HEK293T (cell line): Measurements from ENCODE around the gene GRM4.
A peak's percentile ranks its signal among the peaks of the same experiment; 100 is the strongest.

Experiments used
- CTCF ChIA-PET: fragments of 350-600 bp; formaldehyde crosslinking; extraction: SDS; loops from one replicate; lab custom pipeline; 2021; ENCODE audit warnings: antibody characterized with exemption, inconsistent platforms; lab: Yijun Ruan, JAX
- POLR2A ChIA-PET: fragments of 350-600 bp; formaldehyde crosslinking; extraction: SDS; loops from one replicate; lab custom pipeline; 2020; ENCODE audit warnings: antibody characterized with exemption, inconsistent platforms; lab: Yijun Ruan, JAX
- DNase-seq: peaks from one replicate; pipeline ENCODE4 v3.0.0; 2012; ENCODE audit warnings: mixed read lengths; ENCODE audit errors: extremely low spot score
- ARNT ChIP-seq: fragments of 450-650 bp; IDR thresholded peaks from 2 replicates; pipeline ENCODE4 v1.6.1; 2017; ENCODE audit warnings: mild to moderate bottlenecking
- BHLHE40 ChIP-seq: fragments of 450-650 bp; IDR thresholded peaks from 2 replicates; pipeline ENCODE4 v1.6.1; 2016; ENCODE audit warnings: mild to moderate bottlenecking, moderate library complexity, borderline replicate concordance
- CTBP1 ChIP-seq: fragments of 450-650 bp; IDR thresholded peaks from 2 replicates; pipeline ENCODE4 v1.6.1; 2016; ENCODE audit warnings: borderline replicate concordance
- ELF4 ChIP-seq: fragments of 450-650 bp; IDR thresholded peaks from 2 replicates; pipeline ENCODE4 v1.6.1; 2017; ENCODE audit warnings: antibody characterized with exemption
- FOXA1 ChIP-seq: fragments of 450-650 bp; IDR thresholded peaks from 2 replicates; pipeline ENCODE4 v1.6.1; 2016; ENCODE audit warnings: mild to moderate bottlenecking
- FOXK2 ChIP-seq: fragments of 450-650 bp; IDR thresholded peaks from 2 replicates; pipeline ENCODE4 v1.6.1; 2016; ENCODE audit warnings: mild to moderate bottlenecking
- FOXM1 ChIP-seq: fragments of 450-650 bp; IDR thresholded peaks from 2 replicates; pipeline ENCODE4 v1.6.1; 2017; ENCODE audit warnings: mild to moderate bottlenecking, borderline replicate concordance
- HDGF ChIP-seq: fragments of 450-650 bp; IDR thresholded peaks from 2 replicates; pipeline ENCODE4 v1.6.1; 2017; ENCODE audit warnings: antibody characterized with exemption, borderline replicate concordance
- L3MBTL2 ChIP-seq: fragments of 450-650 bp; conservative IDR thresholded peaks from 2 replicates; pipeline ENCODE4 v1.6.1; 2016; ENCODE audit warnings: mild to moderate bottlenecking
- LEF1 ChIP-seq: fragments of 450-650 bp; IDR thresholded peaks from 2 replicates; pipeline ENCODE4 v1.6.1; 2017; ENCODE audit warnings: mild to moderate bottlenecking, borderline replicate concordance
- NFRKB ChIP-seq: fragments of 450-650 bp; IDR thresholded peaks from 2 replicates; pipeline ENCODE4 v1.6.1; 2016; ENCODE audit warnings: mild to moderate bottlenecking, moderate library complexity
- SP1 ChIP-seq: fragments of 450-650 bp; IDR thresholded peaks from 2 replicates; pipeline ENCODE4 v1.6.1; 2017
- SUZ12 ChIP-seq: fragments of 450-650 bp; IDR thresholded peaks from 2 replicates; pipeline ENCODE4 v1.6.1; 2016; ENCODE audit warnings: mild to moderate bottlenecking
- TARDBP ChIP-seq: fragments of 450-650 bp; IDR thresholded peaks from 2 replicates; pipeline ENCODE4 v1.6.1; 2016
- ZNF384 ChIP-seq: fragments of 450-650 bp; IDR thresholded peaks from 2 replicates; pipeline ENCODE4 v1.6.1; 2016
- TF ChIP-seq, protein P1 (sequence below): fragments of 450-650 bp; IDR thresholded peaks from 2 replicates; pipeline ENCODE4 v1.6.1; 2016

Gene GRM4

DNA sequence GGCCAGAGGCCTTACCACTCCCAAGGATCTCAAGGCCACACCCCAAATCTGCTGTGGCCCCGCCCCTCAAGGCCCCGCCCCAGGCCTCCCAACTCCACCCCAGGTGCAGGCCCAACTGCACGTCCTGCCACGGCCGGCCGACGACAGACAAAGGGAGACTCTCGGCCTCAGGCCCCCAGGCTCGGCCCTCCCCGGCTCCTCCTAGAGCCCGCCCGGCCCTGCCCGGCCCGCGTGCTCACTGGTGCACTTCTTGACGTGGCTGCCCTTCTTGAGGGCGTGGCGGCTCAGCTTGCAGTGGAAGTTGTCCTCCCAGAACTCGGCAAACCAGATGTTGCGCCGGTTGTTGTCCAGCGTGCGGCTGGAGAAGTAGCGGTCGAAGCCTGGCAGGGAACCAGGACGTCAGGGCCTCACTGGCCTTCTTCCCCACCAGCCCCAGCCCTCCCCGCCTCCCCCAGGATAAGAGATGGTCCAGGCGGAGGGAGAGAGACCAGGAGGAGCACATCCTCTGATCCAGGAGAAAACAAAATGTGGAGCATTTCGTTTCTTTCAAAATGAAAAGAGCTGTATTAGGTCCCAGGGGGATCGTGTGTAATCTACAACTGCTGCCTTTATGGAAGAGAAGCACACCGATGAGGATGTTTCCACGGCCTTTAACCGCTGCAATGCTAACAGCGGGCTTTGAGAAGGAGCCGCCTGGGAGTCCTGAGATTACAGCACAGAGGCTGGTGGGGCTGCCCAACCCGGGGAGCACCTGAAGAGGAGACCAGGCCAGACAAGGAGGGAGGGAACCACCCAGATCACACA is 89.4 kb downstream of the GRM4 start:
- TF ChIP-seq ARNT, result no peak
- TF ChIP-seq FOXK2, result no peak
- no peak for TF ChIP-seq NFRKB
- TF ChIP-seq, protein P1, sequence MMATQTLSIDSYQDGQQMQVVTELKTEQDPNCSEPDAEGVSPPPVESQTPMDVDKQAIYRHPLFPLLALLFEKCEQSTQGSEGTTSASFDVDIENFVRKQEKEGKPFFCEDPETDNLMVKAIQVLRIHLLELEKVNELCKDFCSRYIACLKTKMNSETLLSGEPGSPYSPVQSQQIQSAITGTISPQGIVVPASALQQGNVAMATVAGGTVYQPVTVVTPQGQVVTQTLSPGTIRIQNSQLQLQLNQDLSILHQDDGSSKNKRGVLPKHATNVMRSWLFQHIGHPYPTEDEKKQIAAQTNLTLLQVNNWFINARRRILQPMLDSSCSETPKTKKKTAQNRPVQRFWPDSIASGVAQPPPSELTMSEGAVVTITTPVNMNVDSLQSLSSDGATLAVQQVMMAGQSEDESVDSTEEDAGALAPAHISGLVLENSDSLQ, result no peak
- TF ChIP-seq SUZ12, result no peak
- ChIA-PET POLR2A (no interaction called here), CTCF (no interaction called here)
- peak; percentile 42 for DNase-seq

DNA sequence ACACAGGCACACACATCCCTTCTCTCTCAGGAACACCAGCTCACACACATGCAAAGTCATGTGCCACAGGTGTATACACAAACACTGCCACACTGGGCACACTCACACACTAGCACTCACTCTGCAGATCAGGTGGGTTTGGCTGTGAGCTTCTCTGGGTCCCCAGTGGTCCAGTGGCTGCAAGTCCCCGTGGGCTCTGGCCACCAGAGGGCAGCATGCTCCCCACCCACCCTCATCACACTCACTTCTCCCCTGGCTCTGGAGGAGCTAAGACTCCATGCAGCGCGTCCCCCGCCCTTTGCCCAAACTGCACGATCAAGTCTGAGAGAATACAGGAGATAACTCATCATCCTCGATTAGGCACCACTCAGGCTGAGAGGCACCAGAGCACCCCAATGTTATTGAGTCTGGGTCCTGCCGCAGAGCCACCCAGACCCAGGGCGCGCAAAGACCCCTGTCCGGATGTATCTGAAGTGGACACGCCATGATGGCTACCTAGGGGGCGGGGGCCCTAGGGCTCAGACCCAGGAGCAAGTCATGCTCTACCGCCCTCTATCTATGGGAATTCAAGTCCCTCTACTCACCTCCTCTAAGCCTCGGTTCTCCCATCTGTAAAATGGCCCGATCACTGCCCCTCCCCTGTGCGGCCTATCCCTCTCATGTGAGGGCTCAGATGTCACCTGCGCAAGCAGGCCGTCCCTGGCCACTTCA is 90.5 kb downstream of the GRM4 start:
- DNase-seq, result peak; percentile 85
- POLR2A ChIA-PET, result interaction anchor here (0.8 kb wide), 1 partner anchor 9 kb away, joined by 3 read pairs; no protein-coding TSS in a partner anchor
- no peak for TF ChIP-seq LEF1
- TF ChIP-seq, protein P1, result no peak
- no peak for TF ChIP-seq ELF4
- no peak for TF ChIP-seq TARDBP
- TF ChIP-seq HDGF, result no peak
- TF ChIP-seq L3MBTL2, result no peak
- CTCF ChIA-PET, result interaction anchor here (0.5 to 1.9 kb wide), 22 partner anchors 9 to 1804 kb away, joined by 3 to 31 read pairs (median 3); partner anchors contain the start of gene UQCC2

DNA sequence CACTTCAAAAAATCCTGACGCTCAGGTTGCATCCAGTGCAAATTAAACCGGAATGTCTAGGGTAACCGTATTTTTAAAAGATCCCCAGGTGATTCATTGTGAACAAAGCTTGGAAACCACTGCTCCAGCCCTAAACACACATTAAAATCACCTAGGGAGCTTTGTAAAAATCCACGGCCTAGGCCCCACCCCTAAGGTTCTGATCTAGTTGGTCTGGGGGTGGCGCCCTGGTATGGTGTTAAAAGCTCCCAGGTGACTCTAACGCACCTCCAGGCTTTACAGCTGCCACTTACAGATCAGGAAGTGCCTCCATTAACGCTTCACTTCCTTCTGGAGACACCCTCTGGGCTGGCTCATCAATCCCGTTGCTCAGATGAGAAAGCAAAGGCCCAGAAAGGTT is 92.2 kb downstream of the GRM4 start:
- POLR2A ChIA-PET, result no interaction called here

DNA sequence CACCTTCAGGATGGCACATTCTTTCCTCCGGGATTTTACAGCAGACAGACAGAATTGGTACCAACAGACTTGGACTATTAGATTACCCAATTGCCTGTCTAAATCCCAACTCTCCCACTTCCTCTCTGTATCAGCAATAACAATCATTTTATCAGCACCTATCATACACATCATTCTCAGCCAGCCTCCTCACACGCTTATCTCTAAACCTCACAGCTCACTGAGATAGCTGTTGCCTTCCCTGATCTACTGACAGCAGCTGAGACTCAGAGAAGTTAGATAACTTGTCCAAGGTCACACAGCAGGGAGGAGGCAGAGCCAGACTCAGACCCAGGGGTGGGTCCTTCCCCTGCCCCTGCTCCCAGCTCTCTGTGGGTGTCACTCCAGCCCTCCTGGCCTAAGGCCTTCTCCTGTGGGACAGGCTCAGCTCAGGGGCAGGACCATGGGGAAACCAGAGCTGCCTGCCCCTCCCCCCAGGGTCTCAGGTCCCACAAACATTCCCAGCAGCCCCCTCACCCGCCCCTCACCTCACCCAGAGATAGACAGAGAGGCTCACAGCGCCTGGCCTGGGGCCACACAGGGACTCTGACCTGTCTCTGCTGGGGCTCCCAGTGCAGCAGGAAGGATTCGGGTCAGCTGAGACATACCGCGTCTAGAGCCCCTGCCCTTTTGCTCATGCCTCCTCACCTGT is 92.8 kb downstream of the GRM4 start:
- no peak for TF ChIP-seq L3MBTL2
- TF ChIP-seq ELF4, result no peak
- no peak for TF ChIP-seq TARDBP
- TF ChIP-seq ARNT, result no peak
- TF ChIP-seq FOXA1, result no peak
- ChIA-PET POLR2A (no interaction called here), CTCF (interaction anchor here (0.9 to 1.3 kb wide), 4 partner anchors 8 to 282 kb away, joined by 3 to 5 read pairs (median 4); no protein-coding TSS in a partner anchor)
- no peak for DNase-seq

More for the DNA sequence above, 92.2 kb downstream of the GRM4 start:
- CTCF ChIA-PET, result interaction anchor here (0.6 to 1.9 kb wide), 7 partner anchors 7 to 282 kb away, joined by 3 to 5 read pairs (median 3); no protein-coding TSS in a partner anchor
- TF ChIP-seq TARDBP, result no peak
- TF ChIP-seq NFRKB, result no peak
- no peak for TF ChIP-seq L3MBTL2
- TF ChIP-seq ZNF384, result no peak
- no peak for TF ChIP-seq LEF1
- no peak for TF ChIP-seq ELF4
- TF ChIP-seq, protein P1, result no peak
- no peak for TF ChIP-seq SP1
- no peak for TF ChIP-seq HDGF
- TF ChIP-seq FOXA1, result no peak
- TF ChIP-seq FOXM1, result no peak
- no peak for TF ChIP-seq ARNT
- no peak for TF ChIP-seq FOXK2
- no peak for TF ChIP-seq SUZ12
- no peak for TF ChIP-seq BHLHE40
- no peak for DNase-seq

DNA sequence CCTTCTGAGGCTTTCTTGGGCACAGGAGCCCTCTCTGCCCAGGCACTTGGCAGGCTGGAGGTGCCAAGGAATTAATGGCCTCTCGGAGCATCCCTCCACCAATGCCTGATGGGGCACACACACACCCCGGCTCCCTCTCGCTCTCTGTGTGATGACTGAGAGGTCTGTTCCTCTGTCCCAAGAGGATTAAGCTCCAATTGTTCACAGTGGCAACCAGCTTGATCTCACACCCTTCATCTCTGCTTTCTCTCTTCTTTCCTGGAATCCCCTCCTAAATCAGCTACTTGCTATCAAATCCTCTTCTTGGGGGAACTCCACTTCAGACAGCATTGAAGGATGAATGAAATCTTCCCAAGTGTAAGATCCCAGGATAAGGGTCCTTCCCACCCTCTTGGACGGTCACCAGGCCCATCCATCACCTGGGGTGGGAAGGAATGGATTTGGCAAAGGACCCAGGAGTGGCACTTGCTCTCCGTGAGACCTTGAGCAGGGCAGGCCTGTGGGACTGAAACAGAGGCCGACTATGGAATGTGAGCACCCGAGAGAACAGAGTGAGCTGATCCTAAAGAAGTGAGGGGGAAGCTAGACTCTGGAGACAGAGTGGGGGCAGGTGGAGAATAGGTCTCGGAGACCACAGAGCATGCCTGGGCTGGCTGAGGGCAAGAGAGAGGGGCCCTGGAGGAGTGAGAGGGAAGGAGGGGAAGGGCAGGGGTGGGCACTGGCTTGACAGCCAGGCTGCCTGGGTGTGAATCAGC is 93.6 kb downstream of the GRM4 start:
- CTCF ChIA-PET, result no interaction called here
- TF ChIP-seq, protein P1, result no peak
- TF ChIP-seq NFRKB, result no peak
- TF ChIP-seq FOXA1, result no peak
- TF ChIP-seq ARNT, result no peak
- TF ChIP-seq TARDBP, result no peak
- no peak for TF ChIP-seq LEF1
- TF ChIP-seq FOXM1, result no peak
- no peak for TF ChIP-seq L3MBTL2
- TF ChIP-seq HDGF, result no peak
- no peak for TF ChIP-seq ELF4
- TF ChIP-seq ZNF384, result no peak
- no peak for TF ChIP-seq CTBP1
- no peak for TF ChIP-seq BHLHE40
- no peak for TF ChIP-seq FOXK2
- TF ChIP-seq SP1, result no peak
- no peak for TF ChIP-seq SUZ12
- DNase-seq, result no peak
- POLR2A ChIA-PET, result interaction anchor here (0.7 kb wide), 1 partner anchor 1970 kb away, joined by 3 read pairs; no protein-coding TSS in a partner anchor
